Measurements from ENCODE around the gene NIPAL1. TPM values are rescaled to one million over a fixed set of nuclear protein-coding genes. Genes with fewer than 3 reads are reported as not detected.
A peak's percentile ranks its signal among the peaks of the same experiment; 100 is the strongest.

The NIPAL1 gene
- polyA plus RNA-seq, 1 experiment = 0.60 TPM

GRCh38 chr4:48015678-48016077 lies 894 bp upstream of the NIPAL1 start:
- Histone ChIP-seq H3K27me3 (ENCODE audit: control insufficient read depth, insufficient read depth, low read length) (no peaks in the 10 kb centered on the region), H3K36me3 (ENCODE audit: control insufficient read depth, insufficient read depth, low read length) (no peaks in the 10 kb centered on the region), H3K4me3 (ENCODE audit: low read depth, low read length) (no peak overlapping the region)
- ChIA-PET CTCF (interaction anchor here (1.7 kb wide), 1 partner anchor 53 kb away, joined by 3 read pairs; no protein-coding TSS in a partner anchor), POLR2A (no interaction called here)
- DNase-seq (ENCODE audit: low read depth) = no peak
- TF ChIP-seq CTCF (IDR thresholded peaks at IDR 0.05; ENCODE audit: insufficient read depth, low read depth, low read length) = no peak

GRCh38 chr4:48017108-48017571 lies 568 bp downstream of the NIPAL1 start:
- ChIA-PET CTCF (interaction anchor here (0.9 to 1.6 kb wide), 3 partner anchors 9 to 18 kb away, joined by 3 to 7 read pairs (median 5); no protein-coding TSS in a partner anchor), POLR2A (no interaction called here)
- H3K4me3 ChIP-seq (ENCODE audit: low read depth, low read length) = peak overlapping the region; percentile 55
- no peaks in the 10 kb centered on the region for H3K36me3 ChIP-seq (ENCODE audit: control insufficient read depth, insufficient read depth, low read length)
- no peak for TF ChIP-seq CTCF (IDR thresholded peaks at IDR 0.05; ENCODE audit: insufficient read depth, low read depth, low read length)
- H3K27me3 ChIP-seq (ENCODE audit: control insufficient read depth, insufficient read depth, low read length) = no peaks in the 10 kb centered on the region
- no peak for DNase-seq (ENCODE audit: low read depth)

GRCh38 chr4:48018112-48018511 lies 1.5 kb downstream of the NIPAL1 start:
- Histone ChIP-seq H3K4me3 (ENCODE audit: low read depth, low read length) (no peak overlapping the region), H3K27me3 (ENCODE audit: control insufficient read depth, insufficient read depth, low read length) (no peaks in the 10 kb centered on the region), H3K36me3 (ENCODE audit: control insufficient read depth, insufficient read depth, low read length) (no peaks in the 10 kb centered on the region)
- no peak for DNase-seq (ENCODE audit: low read depth)
- ChIA-PET CTCF (interaction anchor here (0.7 to 2.0 kb wide), 5 partner anchors 10 to 69 kb away, joined by 3 to 10 read pairs (median 5); no protein-coding TSS in a partner anchor), POLR2A (no interaction called here)
- no peak for TF ChIP-seq CTCF (IDR thresholded peaks at IDR 0.05; ENCODE audit: insufficient read depth, low read depth, low read length)

- no peak overlapping the region for H3K4me3 ChIP-seq (ENCODE audit: low read depth, low read length)
- H3K27me3 ChIP-seq (ENCODE audit: control insufficient read depth, insufficient read depth, low read length) = no peaks in the 10 kb centered on the region
- no peak for TF ChIP-seq CTCF (IDR thresholded peaks at IDR 0.05; ENCODE audit: insufficient read depth, low read depth, low read length)
- CTCF ChIA-PET = interaction anchor here (0.8 kb wide), 1 partner anchor 66 kb away, joined by 4 read pairs; no protein-coding TSS in a partner anchor
- no peaks in the 10 kb centered on the region for H3K36me3 ChIP-seq (ENCODE audit: control insufficient read depth, insufficient read depth, low read length)
- DNase-seq (ENCODE audit: low read depth) = no peak
- POLR2A ChIA-PET = no interaction called here
Observed at GRCh38 chr4:48021100-48021499, 4.5 kb downstream of the NIPAL1 start.

GRCh38 chr4:48022192-48022799 lies 5.7 kb downstream of the NIPAL1 start:
- Histone ChIP-seq H3K27me3 (ENCODE audit: control insufficient read depth, insufficient read depth, low read length) (no peaks in the 10 kb centered on the region), H3K36me3 (ENCODE audit: control insufficient read depth, insufficient read depth, low read length) (no peaks in the 10 kb centered on the region), H3K4me3 (ENCODE audit: low read depth, low read length) (no peak overlapping the region)
- no peak for TF ChIP-seq CTCF (IDR thresholded peaks at IDR 0.05; ENCODE audit: insufficient read depth, low read depth, low read length)
- peak; percentile 38 for DNase-seq (ENCODE audit: low read depth)
- ChIA-PET CTCF (no interaction called here), POLR2A (no interaction called here)

Data from BJ (cell line).